ENCODE data around the gene PSENEN.
"Not testable (repeated sequence)": the region's sequence is repeated elsewhere in the genome, so short reads cannot be mapped to it uniquely, and the experiment has no call there.

Gene PSENEN

DNA sequence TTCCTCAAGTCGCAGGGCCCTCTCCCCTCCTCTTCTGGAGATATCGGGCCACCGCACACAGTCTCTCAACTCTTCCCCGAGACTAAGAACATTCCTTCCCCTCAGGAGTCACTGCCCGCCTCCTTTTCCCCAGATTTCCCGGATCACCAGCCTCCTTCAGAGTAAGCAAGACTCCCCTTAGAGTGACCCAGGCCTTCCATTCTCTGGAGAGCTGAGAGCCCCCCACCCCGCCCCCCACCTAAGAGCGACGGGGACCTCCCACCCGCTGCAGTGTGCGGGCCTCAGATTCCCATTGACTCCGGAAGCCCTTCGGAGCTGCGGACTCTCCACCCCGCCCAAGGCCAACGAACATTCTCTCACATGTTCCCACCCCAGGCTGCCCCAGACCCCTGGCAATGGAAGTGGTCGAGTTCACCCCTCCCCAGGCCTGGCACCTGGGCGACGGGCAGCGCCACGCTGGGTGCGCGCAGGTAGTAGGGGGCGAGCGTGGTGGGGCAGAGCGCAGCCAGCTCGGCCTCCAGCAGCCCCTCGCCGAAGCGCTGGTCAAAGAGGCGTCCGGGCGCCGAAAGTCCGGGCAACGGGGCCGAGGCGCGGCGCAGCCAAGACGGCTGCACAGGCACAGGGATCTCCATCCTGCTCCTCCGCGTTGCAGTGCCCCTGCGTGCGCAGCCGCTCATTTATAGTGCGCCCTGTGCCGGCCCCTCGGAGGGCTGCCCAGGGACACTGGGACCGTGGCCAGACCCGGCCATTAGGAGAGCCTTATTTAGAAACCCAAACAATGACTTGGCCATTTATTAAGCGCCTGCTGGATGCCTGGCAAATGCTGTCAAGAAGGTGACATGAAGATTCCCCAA lies 11.2 kb downstream of the PSENEN start, which contains the start of gene HSPB6:
Gene HSPB6 (minus strand): TSS at position 653 of the 854 bp plus-strand sequence. CDS start 21 bp downstream, at position 632.
- peak within 1 kb of the TSS; percentile 59 for H3K4me3 ChIP-seq (ENCODE audit: low read length)
- no peak for TF ChIP-seq ZNF274 (IDR thresholded peaks at IDR 0.05; ENCODE audit: low read depth, low read length)

DNA sequence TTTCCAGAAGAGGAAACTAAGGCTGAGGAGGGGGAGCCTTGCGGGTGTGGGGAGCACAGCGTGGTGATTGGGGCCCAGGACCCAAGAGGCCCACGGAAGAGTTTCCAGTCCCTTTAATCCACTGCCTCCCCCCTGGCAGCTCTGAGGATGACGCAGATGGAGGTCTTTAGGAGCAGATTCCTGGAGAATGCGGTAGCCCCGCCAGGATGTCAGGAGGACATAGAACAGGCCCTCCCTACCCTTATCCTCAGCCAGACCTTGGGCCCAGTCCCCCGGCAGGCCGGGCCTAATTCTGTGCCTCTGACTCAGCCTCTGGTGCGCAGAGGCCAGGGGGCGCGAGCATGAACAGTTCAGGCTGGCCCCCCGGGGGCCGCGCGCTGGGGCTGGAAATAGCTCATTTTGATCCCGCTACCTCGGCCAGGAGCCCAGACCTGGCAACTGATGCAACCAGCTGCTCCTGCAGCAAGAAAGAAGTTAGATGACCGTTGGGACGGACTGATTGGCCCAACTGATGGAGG lies 11.8 kb downstream of the PSENEN start:
- H3K4me3 ChIP-seq (ENCODE audit: low read length), result peak overlapping the region; percentile 59
- no peak for TF ChIP-seq ZNF274 (IDR thresholded peaks at IDR 0.05; ENCODE audit: low read depth, low read length)

DNA sequence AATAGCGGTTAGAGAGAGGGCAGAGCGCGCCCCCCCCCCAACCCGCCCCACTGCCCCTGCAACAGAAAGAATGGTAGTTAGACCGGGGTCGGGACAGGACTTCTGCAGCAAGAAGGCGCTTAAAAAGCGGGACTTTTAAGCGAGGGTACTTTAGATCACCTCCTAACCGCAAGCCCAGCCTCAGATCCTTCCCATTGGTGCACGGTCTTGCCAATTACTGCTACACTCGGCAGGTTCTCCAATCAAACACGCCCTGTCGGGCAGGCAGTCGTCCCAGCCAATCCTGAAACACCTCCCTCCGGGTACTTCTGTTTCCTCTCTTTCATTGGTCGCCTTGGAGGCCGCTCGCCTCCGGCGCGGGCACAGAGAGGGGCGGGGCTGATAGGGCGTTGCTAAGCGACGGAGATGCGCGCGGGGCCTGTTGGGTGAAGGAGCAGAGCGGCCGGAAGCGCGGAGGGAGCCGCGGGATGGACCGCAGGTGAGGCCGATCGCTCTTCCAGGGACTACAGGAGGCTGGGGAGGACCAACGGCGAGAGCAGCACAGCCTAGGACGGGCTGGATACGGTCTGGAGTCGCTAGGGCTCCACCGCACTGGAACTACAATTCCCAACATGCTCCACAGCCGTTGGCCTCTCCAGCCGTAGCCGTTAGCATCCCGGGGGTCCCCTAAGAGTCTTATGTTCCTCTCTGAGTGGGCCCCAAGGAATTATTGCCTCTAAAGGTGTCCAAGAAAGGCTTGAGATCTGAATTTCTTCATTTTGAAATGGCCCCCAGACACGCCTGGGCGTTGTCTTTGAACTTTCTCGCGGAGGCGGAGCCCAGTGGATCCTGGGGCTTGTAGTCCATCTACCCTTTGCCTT lies 12.5 kb downstream of the PSENEN start, which contains the start of gene PROSER3:
Gene PROSER3 (plus strand): TSS at position 428 of the 860 bp plus-strand sequence. CDS start 40 bp downstream, at position 468.
- H3K4me3 ChIP-seq (ENCODE audit: low read length), result peak within 1 kb of the TSS; percentile 93
- no peak for TF ChIP-seq ZNF274 (IDR thresholded peaks at IDR 0.05; ENCODE audit: low read depth, low read length)

DNA sequence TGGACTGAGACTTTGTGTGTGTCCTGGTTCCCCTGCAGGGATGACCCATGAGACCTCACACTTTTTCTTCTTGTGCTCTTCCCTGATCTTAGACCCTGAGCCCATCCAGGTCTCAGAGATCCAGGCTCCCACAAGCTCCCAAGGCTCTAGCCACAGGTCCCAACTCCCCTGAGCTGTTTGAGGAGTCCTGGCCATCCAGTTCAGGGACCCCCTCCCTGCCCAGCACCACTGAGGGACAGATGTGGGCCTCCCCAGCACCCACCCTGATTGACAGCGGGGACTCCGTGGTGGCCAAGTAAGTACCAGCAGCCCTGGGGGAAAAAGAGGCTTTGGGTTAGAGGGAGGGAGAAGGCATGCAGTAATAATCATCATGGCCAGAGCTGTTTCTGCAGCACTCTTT lies 14.2 kb downstream of the PSENEN start:
- no peak overlapping the region for H3K4me3 ChIP-seq (ENCODE audit: low read length)

DNA sequence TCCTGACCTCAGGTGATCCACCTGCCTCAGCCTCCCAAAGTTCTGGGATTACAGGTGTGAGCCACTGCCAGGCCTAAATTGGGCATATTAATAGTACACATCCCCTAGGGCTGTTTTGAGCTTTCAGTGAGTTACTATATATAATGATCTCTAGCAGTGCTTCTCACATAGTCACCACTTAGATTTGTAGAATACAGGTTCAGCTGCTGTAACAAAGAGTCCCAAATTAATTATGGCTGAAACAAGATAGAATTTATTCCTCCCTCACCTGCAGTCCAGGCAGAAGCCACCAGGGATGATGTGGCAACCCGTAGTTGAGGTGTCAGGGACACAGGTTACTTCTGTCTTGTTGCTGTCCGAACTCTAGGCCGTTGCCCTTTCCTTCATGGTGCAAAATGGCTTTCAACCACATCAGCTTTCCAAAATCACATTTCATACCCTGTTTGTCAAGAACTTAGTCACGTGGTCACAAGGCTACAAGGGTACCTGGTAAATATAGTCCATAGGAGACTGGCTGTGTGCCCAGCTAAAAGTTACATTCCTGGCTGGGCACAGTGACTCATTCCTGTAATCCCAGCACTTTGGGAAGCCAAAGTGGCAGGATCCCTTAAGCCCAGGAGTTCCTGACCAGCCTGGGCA lies 15.4 kb downstream of the PSENEN start:
- no peak for TF ChIP-seq ZNF274 (IDR thresholded peaks at IDR 0.05; ENCODE audit: low read depth, low read length)
- H3K4me3 ChIP-seq (ENCODE audit: low read length), result no peak overlapping the region

More for the DNA sequence above, 14.2 kb downstream of the PSENEN start:
- TF ChIP-seq ZNF274 (IDR thresholded peaks at IDR 0.05; ENCODE audit: low read depth, low read length), result no peak

DNA sequence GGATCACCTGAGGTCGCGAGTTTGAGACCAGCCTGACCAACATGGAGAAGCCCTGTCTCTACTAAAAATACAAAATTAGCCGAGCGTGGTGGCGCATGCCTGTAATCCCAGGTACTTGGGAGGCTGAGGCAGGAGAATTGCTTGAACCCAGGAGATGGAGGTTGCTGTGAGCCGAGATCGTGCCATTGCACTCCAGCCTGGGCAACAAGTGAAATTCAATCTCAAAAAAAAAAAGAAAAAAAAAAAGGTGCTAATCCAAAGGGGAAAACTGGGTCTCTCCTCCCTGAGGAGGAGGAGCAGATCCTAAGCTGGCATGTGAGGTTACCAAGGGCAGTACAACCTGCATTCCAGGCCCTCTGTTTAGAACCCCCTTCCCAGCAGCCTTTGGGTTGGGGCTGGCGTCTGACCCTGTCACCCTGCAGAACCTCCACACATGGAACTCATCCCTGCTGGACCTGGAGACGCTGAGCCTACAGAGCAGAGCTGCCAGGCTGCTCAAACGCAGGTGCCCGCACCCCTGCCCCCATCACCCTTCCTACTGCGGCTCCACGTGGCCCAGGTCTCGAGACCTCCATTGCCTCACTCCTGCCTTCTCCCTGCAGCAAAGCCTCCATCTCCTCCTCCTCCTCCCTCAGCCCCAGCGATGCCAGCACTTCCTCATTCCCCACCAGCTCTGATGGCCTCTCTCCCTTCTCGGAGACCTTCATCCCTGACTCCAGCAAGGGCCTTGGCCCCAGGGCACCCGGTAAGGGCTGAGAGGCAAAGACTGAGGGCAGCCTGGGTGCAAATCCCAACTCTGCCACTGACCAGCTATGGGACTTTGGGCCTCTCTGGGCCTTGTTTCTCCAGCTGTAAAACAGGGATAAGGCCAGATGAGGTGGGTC lies 19.2 kb downstream of the PSENEN start:
- H3K4me3 ChIP-seq (ENCODE audit: low read length), result no peak overlapping the region
- TF ChIP-seq ZNF274 (IDR thresholded peaks at IDR 0.05; ENCODE audit: low read depth, low read length), result no peak

DNA sequence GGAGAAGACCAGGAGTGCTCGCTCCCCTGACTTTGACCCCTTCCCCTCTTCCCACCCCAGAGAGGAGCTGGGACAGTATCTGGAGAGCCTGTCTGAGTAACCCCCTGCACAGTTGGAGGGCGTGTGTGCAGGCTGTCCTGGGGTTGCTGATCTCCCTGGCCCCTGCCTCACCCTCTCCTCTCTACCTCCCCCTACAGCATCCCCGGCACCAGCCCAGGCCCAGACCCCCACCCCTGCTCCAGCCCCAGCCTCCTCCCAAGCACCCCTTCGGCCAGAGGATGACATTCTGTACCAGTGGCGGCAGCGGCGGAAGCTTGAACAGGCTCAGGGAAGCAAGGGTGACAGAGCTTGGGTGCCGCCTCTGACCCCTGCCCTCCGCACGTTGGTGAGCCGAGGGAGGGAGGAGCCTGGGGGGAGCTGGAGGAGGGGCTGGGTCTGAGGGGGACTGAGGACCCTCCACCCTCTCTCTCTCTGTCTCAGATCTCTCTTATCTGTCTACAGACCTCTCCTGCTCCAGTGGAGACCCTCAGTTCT lies 21.2 kb downstream of the PSENEN start:
- H3K4me3 ChIP-seq (ENCODE audit: low read length), result no peak overlapping the region
- TF ChIP-seq ZNF274 (IDR thresholded peaks at IDR 0.05; ENCODE audit: low read depth, low read length), result no peak

DNA sequence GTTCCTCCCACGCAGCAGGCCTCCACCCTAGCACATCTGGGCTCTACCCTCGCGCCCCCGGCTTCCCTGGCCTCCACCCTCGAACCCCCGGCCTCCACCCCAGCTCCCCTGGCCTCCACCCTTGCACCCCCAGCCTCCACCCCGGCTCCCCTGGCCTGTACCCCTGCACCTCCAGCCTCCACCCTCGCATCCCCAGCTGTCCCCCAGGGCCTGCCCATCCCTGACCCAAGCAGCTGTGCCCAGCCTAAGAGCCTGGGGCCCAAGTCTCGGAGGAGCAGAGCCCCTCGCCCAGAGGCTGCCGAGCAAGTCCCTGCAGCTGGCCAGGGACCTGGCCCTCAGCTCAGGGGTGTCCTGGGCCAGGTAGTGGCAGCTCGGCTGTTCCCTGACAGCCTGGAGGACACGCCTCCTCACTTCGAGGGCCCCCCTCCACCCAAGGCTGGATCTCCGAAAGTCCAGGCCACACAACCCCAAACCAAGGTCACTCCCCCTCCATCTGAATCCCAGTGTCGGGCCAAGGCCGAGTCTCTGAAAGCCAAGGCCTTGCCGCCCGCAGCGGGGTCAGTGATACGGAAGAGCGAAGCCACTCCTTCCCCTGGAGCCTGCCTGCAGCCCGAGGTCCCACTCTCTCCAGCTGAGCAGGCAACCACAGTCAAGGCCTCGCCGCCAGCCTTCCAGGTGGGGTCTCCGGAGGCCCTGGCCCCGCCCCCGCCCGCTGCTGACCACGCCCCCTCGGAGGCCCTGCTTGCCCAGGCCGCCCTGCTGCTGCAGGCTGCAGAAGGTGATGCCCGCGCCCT lies 22.0 kb downstream of the PSENEN start:
- no peak for TF ChIP-seq ZNF274 (IDR thresholded peaks at IDR 0.05; ENCODE audit: low read depth, low read length)
- no peak overlapping the region for H3K4me3 ChIP-seq (ENCODE audit: low read length)

DNA sequence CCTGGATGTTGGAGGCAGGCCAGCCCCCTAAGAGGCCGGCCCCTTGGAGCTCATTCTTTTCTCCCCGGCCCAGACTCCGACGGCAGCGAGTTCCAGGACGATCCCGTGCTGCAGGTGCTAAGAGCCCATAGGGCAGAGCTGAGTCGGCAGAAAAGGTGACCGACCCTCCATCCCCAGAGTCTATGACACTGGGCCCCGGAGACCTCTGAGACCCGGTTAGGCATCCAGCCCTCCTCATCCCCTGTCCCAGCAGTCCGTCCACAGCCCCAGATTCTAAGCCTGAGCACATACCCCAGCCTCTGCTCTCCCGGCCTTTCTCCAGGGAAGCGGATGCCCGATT lies 22.6 kb downstream of the PSENEN start:
- no peak for TF ChIP-seq ZNF274 (IDR thresholded peaks at IDR 0.05; ENCODE audit: low read depth, low read length)
- no peak overlapping the region for H3K4me3 ChIP-seq (ENCODE audit: low read length)

DNA sequence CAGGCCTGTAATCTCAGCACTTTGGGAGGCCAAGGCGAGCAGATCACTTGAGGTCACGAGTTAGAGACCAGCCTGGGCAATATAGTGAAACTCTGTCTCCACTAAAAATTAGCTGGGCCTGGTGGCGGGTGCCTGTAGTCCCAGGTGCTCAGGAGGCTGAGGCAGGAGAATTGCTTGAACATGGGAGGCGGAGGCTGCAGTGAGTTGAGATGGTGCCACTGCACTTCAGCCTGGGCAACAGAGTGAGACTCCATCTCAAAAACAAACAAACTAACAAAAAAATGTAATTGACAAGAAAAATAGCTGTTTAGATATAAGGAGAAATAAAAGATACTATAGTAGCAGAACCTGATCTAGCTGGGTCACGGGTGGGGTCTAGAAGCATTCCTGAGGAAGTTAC lies 26.9 kb downstream of the PSENEN start:
- not testable (repeated sequence) for H3K4me3 ChIP-seq (ENCODE audit: low read length)

DNA sequence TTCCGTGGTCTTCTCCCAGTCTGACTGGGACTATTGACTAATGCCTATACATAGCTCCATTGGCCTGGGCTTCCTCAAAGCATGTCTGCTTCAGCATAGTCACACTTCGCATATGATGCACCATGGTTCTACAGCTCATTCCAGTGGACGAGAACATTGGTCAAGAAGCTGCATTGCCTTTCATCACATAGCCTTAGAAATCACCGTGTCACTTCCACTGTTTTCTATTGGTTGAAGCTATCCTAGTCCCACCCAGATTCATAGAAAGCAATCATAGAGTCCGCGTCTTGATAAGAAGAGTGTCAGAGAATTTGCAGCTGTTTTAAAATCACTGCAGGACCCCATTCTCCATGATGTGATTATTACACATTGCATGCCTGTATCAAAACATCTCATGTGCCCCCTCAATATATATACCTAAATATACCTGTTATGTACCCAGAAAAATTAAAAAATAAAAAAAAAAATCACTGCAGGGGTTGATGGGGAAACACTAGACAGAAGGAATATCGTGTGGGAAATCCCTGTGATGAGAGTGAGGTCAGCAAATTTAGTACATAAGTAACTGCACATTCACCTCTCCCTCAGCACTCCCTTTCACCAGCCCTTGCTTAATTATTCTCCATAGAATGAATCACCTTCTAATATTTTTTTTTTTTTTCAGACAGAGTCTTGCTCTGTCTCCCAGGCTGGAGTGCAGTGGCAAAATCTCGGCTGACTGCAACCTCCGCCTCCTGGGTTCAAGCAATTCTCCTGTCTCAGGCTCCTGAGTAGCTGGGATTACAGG lies 27.8 kb downstream of the PSENEN start:
- no peak overlapping the region for H3K4me3 ChIP-seq (ENCODE audit: low read length)
- no peak for TF ChIP-seq ZNF274 (IDR thresholded peaks at IDR 0.05; ENCODE audit: low read depth, low read length)
